Panc1 (cell line): ENCODE results near the gene PEX19. TPM values are rescaled to one million over a fixed set of nuclear protein-coding genes. Genes with fewer than 3 reads are reported as not detected.

Source experiments
- ATAC-seq: fragments of 200-7000 bp; cut with Tn5 transposase; 2 replicates; pipeline ENCODE4 v1.9.1; 2020; ENCODE audit warnings: mild to moderate bottlenecking, moderate library complexity
- Bru-seq: library from RNA; stranded (reverse); fragments of 400-500 nt; gene quantifications from one replicate; lab custom pipeline; 2021; lab: Mats Ljungman, UMichigan
- BruChase-seq, 2 experiments: library from RNA; stranded (reverse); fragments of 400-500 nt; gene quantifications; one replicate each; lab custom pipeline; 2021; lab: Mats Ljungman, UMichigan
- BruUV-seq: library from RNA; stranded (reverse); fragments of 400-500 nt; replicated peaks from 2 replicates; lab custom pipeline; 2021; lab: Mats Ljungman, UMichigan
- CTCF ChIA-PET: fragments of 300-600 bp; sonication (Branson Sonifier 250); formaldehyde crosslinking; loops from one replicate; lab custom pipeline; 2022; ENCODE audit warnings: antibody characterized with exemption; lab: Charles Lee
- POLR2A ChIA-PET: fragments of 300-600 bp; sonication (Branson Sonifier 250); formaldehyde crosslinking; loops from one replicate; lab custom pipeline; 2022; ENCODE audit warnings: antibody characterized with exemption; lab: Charles Lee
- DNase-seq: peaks from one replicate; pipeline ENCODE4 v3.0.0-alpha.2; 2010; ENCODE audit warnings: low read depth, low spot score
- H3K27ac ChIP-seq: 2 replicates; pipeline ENCODE4 v1.5.1; 2011; ENCODE audit warnings: mild to moderate bottlenecking, low read length, inconsistent platforms
- H3K27me3 ChIP-seq: fragments of 200-500 bp; sonication (Bioruptor generic); 2 replicates; pipeline ENCODE4 v1.6.0; 2014; ENCODE audit warnings: low read length, inconsistent platforms; ENCODE audit not compliant: control insufficient read depth, insufficient read depth
- H3K36me3 ChIP-seq: fragments of 200-500 bp; sonication (Bioruptor generic); 2 replicates; pipeline ENCODE4 v1.5.1; 2014; ENCODE audit warnings: inconsistent platforms, mild to moderate bottlenecking, low read length, moderate library complexity; ENCODE audit not compliant: control insufficient read depth, insufficient read depth
- H3K4me1 ChIP-seq: 2 replicates; pipeline ENCODE4 v1.5.1; 2011; ENCODE audit warnings: inconsistent platforms, mild to moderate bottlenecking, low read length, moderate library complexity; ENCODE audit not compliant: control insufficient read depth, insufficient read depth
- H3K4me3 ChIP-seq, 2 experiments: 2 replicates each; pipeline ENCODE4 v1.5.1; 2011 to 2012; ENCODE audit warnings: low read depth in 2 of 2, low read length in 2 of 2, mild to moderate bottlenecking in 2 of 2, inconsistent platforms in 1 of 2, moderate library complexity in 1 of 2
- H3K9me3 ChIP-seq: fragments of 200-500 bp; sonication (Bioruptor generic); 2 replicates; pipeline ENCODE4 v1.5.1; 2014; ENCODE audit warnings: low read depth, mild to moderate bottlenecking, inconsistent platforms, low read length, moderate library complexity; ENCODE audit not compliant: control insufficient read depth, insufficient read depth
- POLR2AphosphoS5 ChIP-seq: IDR thresholded peaks from 2 replicates; pipeline ENCODE4 v1.6.1; 2012; ENCODE audit warnings: mild to moderate bottlenecking, low read depth, low read length, moderate library complexity
- SIN3A ChIP-seq: IDR thresholded peaks from 2 replicates; pipeline ENCODE4 v1.6.1; 2012; ENCODE audit warnings: low read depth, mild to moderate bottlenecking, low read length, moderate library complexity, borderline replicate concordance; ENCODE audit not compliant: insufficient read depth
- TCF7L2 ChIP-seq: IDR thresholded peaks from 2 replicates; pipeline ENCODE4 v1.6.1; 2011; ENCODE audit warnings: mild to moderate bottlenecking, low read depth, low read length, inconsistent platforms
- in situ Hi-C: cut with HindIII; loops from 2 replicates; pipeline ENCODE4 v1.10.0; 2016; ENCODE audit warnings: low sequenced_read_pairs, low pct_unique_long_range_greater_than_20kb
- intact Hi-C: fragments of 100-400 bp; cut with micrococcal nuclease; formaldehyde crosslinking; loops from one replicate; pipeline ENCODE4 v1.10.0; 2022; ENCODE audit not compliant: unreplicated experiment
- long read RNA-seq: library from polyadenylated mRNA; unstranded; transcript quantifications from one replicate; pipeline ENCODE4 v2.0.0, GENCODE V29; 2021; ENCODE audit not compliant: unreplicated experiment
- polyA plus RNA-seq: library from polyadenylated mRNA; unstranded; fragments of >200 nt; gene quantifications from one replicate; pipeline ENCODE4 v1.2.1, GENCODE V29; 2012; ENCODE audit warnings: missing spikeins; ENCODE audit not compliant: insufficient read length
- total RNA-seq: library from RNA; stranded (reverse); gene quantifications from one replicate; pipeline ENCODE4 v1.2.1, GENCODE V29; 2021; ENCODE audit not compliant: unreplicated experiment
- TF ChIP-seq, protein P1 (sequence below): fragments of 450-650 bp; IDR thresholded peaks from 2 replicates; pipeline ENCODE4 v1.5.1; 2017; ENCODE audit warnings: mild to moderate bottlenecking
- TF ChIP-seq, protein P2 (sequence below), 2 experiments: IDR thresholded peaks; 2 replicates each; pipeline ENCODE4 v1.6.1; 2011 to 2012; ENCODE audit warnings: low read depth in 2 of 2, control low read depth in 1 of 2, low read length in 1 of 2, mild to moderate bottlenecking in 1 of 2, moderate library complexity in 1 of 2; ENCODE audit not compliant: insufficient read depth in 1 of 2

Gene PEX19, protein sequence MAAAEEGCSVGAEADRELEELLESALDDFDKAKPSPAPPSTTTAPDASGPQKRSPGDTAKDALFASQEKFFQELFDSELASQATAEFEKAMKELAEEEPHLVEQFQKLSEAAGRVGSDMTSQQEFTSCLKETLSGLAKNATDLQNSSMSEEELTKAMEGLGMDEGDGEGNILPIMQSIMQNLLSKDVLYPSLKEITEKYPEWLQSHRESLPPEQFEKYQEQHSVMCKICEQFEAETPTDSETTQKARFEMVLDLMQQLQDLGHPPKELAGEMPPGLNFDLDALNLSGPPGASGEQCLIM
- total RNA-seq (55.1 TPM), Bru-seq, nascent RNA (percentile 79 among the genes with signal in this experiment), BruChase-seq, experiment 1, labeled RNA remaining after a 2-hour chase (percentile 96 among the genes with signal in this experiment), BruChase-seq, experiment 2, labeled RNA remaining after a 6-hour chase (percentile 98 among the genes with signal in this experiment)
- polyA plus RNA-seq = 31.6 TPM
- long read RNA-seq, transcript PEX19-201 (8 exons, 3,661 nt) = major isoform, 70 of 91 reads
- long read RNA-seq, transcript PEX19-205 (7 exons, 3,504 nt) = minor isoform, 7 of 91 reads
- long read RNA-seq, partial matches to known transcripts = 4 of 91 reads
- long read RNA-seq, other reads (novel, unspliced or antisense) = 9 of 91 reads

DNA sequence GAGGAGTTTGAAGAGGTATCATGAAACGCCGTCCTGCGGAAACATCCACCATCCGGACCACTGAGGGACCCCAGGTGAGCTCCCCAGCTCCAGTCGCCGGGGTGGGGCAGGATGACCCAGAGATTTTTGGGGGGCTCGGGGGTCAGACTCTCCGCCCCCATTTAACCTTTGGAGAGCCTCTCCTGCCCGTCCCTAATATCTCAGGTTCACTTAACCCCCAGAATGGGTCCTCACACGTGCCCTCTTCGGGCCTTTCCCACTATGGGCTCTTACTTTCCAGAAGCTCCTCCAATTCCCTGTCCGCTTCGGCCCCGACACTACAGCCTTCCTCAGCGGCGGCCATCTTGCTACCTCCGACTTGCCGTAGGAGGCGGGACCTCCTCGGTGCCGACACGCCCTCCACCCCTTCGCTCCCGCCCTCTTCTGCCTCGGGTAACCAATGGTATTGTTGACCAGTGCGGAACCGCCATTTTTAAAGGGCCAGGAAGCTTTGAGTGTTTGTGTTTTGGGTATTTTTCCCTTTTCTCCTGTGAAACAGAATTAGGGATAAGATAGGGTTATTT lies at the start of gene PEX19:
PEX19 (minus strand) TSS at position 352 of the 563 bp plus-strand sequence; CDS start at position 343, 9 bp downstream.
- H3K27ac ChIP-seq = peak within 1 kb of the TSS; percentile 86
- no peaks in the 10 kb centered on the region for H3K9me3 ChIP-seq
- H3K4me1 ChIP-seq = 0 out of 2 replicates have a peak, but pooled peaks cover 5% of the 10 kb centered on the region
- TF ChIP-seq SIN3A (peak; percentile 97; the same call in 1 of the 2 replicates), TCF7L2 (no peak), POLR2AphosphoS5 (peak; percentile 91)
- TF ChIP-seq, protein P1, sequence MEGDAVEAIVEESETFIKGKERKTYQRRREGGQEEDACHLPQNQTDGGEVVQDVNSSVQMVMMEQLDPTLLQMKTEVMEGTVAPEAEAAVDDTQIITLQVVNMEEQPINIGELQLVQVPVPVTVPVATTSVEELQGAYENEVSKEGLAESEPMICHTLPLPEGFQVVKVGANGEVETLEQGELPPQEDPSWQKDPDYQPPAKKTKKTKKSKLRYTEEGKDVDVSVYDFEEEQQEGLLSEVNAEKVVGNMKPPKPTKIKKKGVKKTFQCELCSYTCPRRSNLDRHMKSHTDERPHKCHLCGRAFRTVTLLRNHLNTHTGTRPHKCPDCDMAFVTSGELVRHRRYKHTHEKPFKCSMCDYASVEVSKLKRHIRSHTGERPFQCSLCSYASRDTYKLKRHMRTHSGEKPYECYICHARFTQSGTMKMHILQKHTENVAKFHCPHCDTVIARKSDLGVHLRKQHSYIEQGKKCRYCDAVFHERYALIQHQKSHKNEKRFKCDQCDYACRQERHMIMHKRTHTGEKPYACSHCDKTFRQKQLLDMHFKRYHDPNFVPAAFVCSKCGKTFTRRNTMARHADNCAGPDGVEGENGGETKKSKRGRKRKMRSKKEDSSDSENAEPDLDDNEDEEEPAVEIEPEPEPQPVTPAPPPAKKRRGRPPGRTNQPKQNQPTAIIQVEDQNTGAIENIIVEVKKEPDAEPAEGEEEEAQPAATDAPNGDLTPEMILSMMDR = no peak
- TF ChIP-seq, protein P2, sequence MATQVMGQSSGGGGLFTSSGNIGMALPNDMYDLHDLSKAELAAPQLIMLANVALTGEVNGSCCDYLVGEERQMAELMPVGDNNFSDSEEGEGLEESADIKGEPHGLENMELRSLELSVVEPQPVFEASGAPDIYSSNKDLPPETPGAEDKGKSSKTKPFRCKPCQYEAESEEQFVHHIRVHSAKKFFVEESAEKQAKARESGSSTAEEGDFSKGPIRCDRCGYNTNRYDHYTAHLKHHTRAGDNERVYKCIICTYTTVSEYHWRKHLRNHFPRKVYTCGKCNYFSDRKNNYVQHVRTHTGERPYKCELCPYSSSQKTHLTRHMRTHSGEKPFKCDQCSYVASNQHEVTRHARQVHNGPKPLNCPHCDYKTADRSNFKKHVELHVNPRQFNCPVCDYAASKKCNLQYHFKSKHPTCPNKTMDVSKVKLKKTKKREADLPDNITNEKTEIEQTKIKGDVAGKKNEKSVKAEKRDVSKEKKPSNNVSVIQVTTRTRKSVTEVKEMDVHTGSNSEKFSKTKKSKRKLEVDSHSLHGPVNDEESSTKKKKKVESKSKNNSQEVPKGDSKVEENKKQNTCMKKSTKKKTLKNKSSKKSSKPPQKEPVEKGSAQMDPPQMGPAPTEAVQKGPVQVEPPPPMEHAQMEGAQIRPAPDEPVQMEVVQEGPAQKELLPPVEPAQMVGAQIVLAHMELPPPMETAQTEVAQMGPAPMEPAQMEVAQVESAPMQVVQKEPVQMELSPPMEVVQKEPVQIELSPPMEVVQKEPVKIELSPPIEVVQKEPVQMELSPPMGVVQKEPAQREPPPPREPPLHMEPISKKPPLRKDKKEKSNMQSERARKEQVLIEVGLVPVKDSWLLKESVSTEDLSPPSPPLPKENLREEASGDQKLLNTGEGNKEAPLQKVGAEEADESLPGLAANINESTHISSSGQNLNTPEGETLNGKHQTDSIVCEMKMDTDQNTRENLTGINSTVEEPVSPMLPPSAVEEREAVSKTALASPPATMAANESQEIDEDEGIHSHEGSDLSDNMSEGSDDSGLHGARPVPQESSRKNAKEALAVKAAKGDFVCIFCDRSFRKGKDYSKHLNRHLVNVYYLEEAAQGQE (IDR thresholded peaks at IDR 0.05; ENCODE audit: insufficient read depth in 1 of 2, low read depth in 2 of 2, low read length in 1 of 2) = 0 out of 4 replicates have a peak, but pooled peaks of 1 of the 2 experiments have one; percentile 45
- H3K27me3 ChIP-seq = no peaks in the 10 kb centered on the region
- intact Hi-C loops (no loop called here), in situ Hi-C loops (no loop called here)
- peak; percentile 99 for ATAC-seq
- DNase-seq = no peak
- TSS peak; percentile 81 for BruUV-seq
- ChIA-PET CTCF (interaction anchor here (0.6 kb wide), 1 partner anchor 731 kb away, joined by 5 read pairs; no protein-coding TSS in a partner anchor), POLR2A (interaction anchor here (0.5 to 1.6 kb wide), 3 partner anchors 17 to 181 kb away, joined by 3 to 13 read pairs (median 8); partner anchors contain the start of gene DCAF8)
- peaks cover 4% of the 10 kb centered on the region; the same call in 1 of the 2 replicates for H3K36me3 ChIP-seq
- peak within 1 kb of the TSS; percentile 87 to 89 for H3K4me3 ChIP-seq

DNA sequence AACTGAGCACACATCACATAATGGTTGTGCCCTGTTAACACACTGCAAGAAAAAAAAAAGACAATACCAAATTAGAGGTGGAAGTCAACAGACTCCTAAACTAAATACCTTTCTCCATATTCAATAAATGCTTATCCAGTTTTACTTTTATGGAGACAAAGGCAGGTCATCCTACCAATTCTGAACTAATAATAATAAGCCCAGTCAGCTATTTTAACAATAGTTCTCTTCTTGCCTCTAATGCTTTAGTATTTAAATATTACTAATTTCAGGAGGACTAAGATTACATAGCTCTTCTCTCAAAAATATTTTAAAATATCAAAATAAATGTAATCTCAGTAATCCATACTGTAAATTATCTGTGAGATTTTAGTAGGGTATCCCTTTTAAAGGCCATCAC lies 47.6 kb upstream of the PEX19 start:
- TF ChIP-seq, protein P1 = no peak
- TF ChIP-seq SIN3A (no peak), TCF7L2 (no peak), POLR2AphosphoS5 (no peak)
- TF ChIP-seq, protein P2 (IDR thresholded peaks at IDR 0.05; ENCODE audit: insufficient read depth in 1 of 2, low read depth in 2 of 2, low read length in 1 of 2) = no peak
- Histone ChIP-seq H3K4me3 (no peak overlapping the region), H3K36me3 (peaks cover 41% of the 10 kb centered on the region), H3K4me1 (no peaks in the 10 kb centered on the region), H3K27me3 (no peaks in the 10 kb centered on the region), H3K9me3 (no peaks in the 10 kb centered on the region), H3K27ac (no peak overlapping the region)
- in situ Hi-C loops = no loop called here
- no TSS peak for BruUV-seq
- ChIA-PET POLR2A (no interaction called here), CTCF (no interaction called here)
- DNase-seq (no peak), ATAC-seq (no peak)
- intact Hi-C loops = no loop called here
